ENCODE data around the gene NKD1.
A peak's percentile ranks its signal among the peaks of the same experiment; 100 is the strongest.
"Not testable (repeated sequence)": the region's sequence is repeated elsewhere in the genome, so short reads cannot be mapped to it uniquely, and the experiment has no call there.

Gene NKD1

DNA sequence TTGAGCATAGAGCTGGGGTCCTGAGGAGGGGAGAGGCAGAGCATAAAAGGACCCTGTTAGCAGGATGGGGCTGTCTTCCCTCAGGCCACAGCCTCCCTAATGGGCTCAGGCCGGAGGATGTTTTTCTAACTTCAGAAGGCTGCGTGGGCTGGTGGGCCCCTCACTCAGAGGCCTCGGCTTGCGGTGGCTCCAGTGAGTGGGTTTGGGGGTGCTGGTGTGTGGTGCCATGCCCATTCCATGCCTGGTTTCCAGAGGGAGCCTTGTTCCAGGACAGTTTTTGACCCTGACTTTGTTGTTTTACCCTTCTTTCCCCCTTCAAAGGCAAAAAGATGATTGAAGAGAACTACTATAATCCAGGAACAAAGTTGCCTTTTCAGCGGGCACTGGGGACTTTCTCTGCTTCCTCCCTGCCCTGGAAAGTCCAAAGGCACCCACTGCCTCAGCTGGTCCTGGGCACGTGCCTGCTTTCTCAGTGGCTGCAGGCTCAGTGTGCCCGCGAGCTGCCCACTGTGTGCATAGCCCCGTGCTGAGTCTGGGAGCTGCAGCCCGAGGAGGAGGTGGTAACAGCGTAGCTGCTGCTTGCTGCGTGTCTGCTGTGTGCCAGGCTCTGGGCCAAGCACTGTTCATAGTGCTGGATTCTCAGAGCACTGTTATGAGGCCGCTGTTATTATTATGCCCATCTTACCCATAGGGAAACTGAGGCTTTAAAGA is 11.8 kb downstream of the NKD1 start:
- no peak for DNase-seq

DNA sequence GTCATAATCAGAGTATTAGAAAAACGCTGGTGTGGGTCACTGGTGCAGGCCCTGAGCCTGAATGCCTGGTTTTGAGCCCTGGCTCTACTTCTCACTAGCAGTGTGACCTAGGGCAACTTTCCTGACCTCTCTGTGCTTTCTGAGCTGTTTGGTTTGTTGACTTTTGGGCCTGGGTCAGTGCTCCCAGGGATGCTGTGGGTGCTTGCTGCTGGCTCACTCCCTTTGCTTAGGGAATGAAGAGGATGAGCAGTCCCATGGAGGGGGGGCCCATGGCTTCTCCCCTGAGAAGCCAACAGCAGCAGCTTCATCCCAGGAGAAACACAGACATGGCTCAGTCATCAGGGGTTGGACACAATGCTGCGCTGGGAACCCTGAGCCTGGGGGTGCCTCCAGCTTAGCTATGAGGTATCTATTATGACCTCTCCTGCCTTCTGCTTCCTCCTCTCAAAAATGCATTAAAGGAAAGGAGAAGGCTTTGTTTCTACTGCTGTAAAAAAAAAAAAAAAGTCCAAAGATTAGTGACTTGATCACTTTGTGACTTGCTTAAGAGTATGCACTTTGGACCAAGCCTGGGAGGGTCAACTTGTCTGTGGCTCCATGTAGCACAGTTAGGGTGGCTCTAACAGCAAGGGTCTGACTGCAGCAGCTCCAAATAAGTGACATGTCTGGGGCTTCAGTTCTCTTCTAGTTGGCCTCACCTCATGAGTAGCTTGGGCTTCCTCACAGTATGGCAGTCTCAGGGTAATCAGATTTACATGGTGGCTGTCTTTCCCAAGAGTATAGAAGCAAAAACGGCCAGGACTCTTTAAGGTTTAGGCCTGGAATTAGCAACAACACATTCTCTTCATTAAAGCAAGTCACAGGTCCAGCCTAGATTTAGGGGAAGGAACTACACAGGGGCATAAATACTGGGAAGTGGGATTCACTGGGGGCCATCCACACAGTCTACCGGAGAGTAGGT is 13.0 kb downstream of the NKD1 start:
- no peak for DNase-seq

DNA sequence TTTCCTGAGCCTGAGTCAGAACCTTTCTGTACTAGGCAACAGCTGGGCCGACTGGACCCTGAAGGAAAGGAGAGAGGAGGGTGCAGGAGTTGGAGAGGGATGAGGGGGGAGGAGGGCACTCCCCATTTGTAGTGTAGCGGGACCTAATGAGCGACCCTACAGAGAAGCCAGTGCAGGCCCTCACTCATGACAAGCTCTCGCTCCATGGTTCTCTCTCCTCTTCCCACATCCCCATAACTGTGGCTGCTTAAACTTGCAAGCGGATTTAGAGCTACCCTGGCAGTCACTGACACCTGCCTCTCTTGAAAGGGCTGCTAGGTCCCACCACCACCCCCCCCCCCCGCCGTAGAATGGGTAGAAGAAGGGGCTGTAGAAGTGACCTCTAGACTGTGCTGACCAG is 14.5 kb downstream of the NKD1 start:
- no peak for DNase-seq

DNA sequence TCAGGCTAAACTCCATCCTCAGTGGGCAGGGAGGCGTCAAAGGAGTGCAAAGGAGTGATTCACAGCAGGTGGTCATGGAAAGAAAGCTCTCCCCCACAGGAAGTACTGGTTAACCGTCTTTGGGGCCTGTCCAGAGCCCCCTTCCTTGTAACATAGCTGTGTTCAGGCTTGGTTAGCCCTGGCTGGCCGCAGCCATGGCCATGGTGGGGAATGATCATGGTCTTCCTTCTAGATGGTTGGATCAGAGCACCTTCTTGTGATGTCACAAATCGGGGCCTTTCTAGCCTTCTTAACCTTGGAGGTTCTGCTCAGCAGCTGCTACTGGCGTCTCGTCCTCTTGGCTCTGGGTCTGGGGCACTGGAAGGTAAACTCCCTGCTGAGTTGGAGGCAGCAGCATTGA is 15.8 kb downstream of the NKD1 start:
- no peak for DNase-seq

DNA sequence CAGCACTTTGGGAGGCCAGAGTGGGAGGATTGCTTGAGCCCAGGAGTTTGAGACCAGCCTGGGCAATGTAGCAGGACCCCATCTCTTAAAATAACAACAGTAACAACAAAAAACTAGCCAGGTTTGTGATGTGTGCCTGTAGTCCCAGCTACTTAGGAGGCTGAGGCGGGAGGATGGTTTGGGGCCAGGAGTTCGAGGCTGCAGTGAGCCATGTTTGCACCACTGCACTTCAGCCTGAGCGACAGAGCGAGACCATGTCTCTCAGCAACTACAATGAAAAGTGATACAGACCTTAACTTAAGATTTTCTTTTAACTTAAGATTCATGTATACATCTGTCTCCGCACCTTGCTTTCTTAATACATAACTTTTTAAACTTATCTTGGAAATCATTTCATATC is 17.2 kb downstream of the NKD1 start:
- no peak for DNase-seq

DNA sequence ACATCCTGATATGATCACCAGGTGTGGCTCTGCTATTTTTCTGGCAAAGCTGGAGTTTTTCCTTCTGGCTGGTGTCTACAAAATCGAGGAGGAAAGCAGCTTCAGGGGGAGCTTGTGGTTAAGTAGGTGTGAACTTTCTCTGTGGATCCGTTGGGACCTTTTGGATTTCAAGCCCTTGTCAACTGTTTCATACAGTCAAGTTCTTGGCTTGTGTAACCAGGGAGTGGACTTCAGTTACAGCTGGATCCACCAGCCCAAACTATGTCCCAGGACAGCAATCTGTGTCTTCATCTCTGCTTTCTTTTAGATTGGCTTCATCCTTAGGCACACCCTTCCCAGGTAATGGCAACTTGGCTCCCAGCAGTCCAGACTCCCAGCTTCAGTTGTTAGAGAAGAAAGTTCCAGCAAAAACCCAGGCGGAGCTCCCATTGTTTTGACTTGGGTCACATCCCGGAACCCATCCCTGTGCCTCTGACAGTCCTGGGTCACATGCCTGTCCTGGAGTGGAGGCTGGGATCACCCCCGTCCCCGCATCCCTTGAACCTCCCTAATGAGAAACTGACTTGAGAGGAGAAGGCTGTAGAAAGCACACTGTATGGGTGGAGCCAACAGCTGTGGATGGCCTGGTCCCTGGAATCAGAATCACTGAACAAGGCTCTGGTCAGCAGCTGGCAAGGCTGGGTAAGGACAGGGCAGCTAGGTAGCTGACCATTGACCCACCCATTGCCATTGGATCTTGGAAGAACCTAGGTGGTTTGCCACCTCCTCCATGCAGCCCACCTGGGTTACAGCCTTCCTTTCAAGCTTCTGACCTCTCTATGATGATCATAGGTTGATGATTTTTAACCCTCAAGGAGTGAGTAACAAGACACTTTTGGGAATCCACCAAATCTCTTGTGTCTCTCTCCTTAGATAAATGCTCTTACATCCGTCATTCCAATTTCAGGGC is 18.1 kb downstream of the NKD1 start:
- DNase-seq, result no peak

DNA sequence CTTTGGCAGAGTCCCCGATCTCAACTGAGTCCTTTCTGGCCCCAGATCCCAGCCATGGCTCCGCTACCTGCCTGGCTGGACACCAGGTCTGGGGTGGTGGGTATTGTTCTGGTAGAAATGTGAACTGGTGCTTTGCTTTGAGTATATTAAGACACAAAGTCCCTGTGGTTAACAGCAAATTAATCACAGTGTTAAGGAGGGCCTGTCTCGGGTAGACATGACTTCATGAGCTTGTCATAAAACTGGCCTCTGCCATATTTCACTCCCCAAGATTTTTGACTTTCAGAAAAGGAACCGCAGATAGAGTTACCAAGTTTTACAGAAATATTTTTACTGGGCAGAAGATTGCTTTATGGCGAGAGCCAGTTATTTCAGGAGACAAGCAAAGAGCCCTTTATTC is 19.5 kb downstream of the NKD1 start:
- no peak for DNase-seq

DNA sequence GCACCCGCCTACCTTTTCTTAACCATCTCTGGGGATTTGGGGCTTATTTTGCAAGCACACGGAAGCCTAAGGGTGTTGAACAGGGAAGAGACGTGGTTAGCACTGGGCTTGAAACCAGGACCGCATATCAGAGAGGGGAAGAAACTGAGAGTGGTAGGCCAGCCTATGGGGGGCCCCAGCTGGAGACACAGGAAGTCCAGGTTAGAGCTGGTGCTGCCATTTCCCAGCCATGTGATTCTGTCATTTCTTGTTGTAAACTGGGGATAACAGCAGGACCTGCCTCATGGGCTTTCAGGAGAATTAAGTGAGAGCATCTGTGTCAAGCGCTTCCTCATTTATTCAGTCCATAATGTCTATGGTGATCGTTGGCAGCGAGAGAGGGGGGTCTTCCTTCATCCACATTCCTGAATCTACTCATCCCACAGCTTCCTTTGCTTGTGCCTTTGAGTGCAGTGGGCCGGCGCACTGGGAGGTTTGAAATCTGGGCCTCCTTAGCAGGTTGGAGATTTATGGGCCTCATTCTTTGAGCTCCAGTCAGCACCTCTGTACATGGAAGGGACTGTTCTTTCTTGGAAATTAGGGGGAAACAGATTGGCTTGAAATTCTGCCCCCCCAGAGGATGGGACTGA is 20.1 kb downstream of the NKD1 start:
- no peak for DNase-seq

DNA sequence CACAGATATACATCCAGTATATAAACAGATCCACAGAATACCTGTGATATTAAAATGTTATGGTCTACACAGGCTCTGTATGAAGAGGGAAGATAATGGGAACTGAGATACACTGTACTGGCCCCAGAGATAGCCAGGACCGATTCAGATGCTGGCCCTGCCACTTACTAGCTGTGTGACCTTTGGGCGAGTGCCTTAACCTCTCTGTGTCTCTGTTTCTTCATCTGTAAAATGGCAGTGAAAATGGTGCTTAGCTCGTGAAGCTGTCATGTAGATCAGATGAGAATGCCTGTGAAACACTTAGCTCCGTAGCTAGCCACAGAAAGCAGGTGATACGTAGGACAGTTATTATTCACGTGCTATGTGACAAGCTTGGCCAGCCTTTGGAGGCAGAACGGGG is 22.2 kb downstream of the NKD1 start:
- no peak for DNase-seq

DNA sequence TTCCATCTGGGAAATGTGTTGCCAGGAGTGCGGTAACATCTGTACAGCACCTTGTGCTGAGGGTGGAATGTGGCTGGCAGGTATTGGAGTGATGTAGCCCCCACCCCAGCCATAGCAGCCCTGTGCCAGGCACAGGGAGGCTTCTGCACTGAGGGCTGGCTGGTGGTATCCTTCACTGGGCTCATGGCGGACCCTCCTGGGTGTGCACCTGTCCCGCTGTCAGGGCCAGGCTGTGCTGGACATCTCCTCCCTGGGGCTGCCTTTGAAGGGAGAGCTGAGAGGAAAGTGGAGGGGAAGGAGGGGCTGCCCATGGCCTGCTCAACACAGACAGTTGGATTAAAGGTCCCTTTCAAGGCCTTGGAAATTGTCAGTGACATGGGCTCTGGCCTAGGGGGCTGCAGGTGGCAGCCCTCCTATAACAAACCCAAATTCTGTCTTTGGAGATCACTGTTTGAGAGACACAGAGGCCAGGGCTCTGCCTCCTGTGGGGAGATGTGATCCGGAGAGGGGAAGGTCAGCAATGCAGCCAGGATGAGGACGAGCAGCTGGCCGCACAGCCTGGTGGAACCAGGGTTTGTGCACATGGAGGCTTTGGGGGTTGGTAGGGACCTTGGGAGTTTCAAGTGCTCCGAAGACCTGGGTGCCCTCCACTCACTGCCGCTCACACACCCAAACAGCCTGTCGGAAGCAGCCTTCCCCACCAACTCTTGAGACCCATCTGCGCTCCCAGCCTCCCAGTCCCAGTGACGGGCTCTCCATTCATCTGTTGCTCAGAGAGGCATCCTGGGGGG is 22.8 kb downstream of the NKD1 start:
- DNase-seq, result no peak

DNA sequence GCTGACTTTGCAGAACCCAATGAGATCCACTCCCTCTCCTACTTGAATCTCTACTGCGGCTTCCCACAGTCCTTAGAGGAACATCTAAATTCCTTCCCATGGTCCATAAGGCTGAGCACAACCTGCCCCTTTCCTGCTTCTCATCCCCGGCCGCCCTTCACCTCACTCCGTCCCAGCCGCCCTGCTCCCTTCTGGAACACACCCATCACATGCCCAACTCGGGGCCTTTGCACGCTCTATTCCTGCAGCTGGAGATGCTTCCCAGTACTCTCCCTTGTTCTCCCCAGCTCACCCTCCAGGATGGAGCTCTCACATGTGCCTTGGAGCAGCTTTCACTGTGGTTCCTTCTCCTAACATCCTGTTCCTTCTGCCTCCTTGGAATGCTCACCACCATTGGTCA is 23.6 kb downstream of the NKD1 start:
- no peak for DNase-seq

DNA sequence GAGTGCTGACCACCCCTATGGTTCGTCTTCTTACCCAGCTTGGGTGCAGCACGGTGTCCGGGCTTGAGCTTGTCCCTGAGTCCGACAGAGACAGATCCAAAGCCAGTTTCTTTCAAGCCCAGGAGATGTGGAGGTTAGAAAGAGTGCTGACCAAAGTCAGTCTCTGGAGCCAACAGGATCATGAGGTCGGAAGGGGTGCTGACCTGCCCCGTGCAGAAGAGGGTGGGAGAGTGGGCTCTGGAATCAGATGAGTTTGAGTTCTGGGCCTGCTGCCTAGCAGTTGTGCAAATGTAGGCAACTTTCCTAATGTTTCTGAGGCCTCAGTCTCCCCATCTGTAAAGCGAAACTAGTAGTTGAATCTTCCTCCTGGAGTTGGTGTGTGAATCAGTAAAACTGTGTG is 24.5 kb downstream of the NKD1 start:
- DNase-seq, result no peak

DNA sequence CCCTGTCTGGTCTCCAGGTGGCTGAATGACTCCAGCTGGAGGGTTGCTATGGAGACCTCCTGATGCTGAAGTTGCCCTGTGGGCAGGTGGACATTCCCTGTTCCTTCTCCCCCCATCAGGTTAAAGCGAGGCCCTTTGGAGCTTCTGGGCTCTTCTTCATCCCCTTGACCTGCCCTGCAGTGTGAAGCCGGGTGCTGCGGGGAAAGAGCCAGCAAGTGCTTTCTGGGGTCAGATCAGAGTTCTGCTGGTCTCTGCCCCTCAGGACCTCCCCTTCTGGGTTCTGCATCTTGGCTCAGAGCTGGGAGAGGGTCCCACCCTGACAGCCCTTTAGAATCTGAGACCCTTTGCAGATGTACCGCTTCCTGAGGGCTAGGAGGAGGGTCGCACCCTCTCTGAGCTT is 25.1 kb downstream of the NKD1 start:
- DNase-seq, result no peak

DNA sequence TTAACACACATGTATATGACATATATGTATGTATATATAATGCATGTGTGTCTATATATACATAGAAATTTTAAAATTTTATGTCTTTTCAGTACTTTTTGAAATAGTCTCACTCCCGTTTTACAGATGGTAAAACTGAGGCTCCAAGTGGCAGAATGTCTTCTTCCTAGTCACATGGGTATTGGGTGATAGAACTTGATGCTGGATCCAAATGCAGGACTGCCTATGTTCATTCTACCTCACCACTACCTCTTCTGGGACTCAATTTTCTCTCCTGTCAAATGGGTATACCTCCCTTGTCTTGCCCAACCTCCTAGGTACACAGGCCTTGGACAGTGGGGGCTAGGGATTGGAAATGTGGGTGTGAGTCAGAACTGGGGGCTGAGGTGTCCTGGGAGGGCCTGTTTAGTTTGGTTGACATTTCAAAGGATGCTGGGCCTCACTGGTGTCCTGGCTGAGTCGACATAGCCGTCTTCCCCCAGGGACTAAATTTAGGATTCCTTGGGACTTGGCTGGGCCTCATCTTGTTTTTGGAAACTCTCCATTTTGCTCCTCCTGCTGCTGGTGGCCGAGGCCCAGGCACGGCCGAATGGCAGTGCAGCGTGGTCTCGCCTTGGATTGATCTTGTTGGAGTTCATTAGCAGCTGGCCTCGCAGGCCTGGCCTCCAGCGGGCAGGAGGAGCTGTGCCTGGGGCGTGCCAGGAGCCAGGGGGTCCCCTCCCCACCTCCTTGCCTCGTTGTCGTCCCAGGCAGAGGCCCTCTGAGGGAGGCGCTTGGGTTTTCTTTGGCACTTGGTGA is 25.9 kb downstream of the NKD1 start:
- DNase-seq, result no peak

DNA sequence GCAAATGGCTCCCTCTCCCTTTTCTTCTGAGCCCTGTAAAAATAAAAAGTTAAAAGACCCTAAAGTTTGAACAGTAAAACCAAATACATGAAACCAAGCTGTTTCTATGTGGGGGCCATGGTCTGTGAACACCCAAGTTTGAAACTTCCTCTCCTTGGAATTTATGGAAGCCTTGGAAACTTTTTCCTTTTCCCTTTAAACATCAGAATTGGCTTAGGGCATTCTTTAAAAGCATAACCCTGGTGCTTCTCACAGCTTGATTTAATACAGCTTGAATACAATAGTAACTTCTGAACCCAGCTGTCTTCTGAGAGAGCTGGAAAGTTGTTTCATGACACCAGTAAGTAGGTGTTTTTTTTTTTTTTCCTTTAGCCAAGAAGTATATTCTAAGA is 26.5 kb downstream of the NKD1 start:
- no peak for DNase-seq

DNA sequence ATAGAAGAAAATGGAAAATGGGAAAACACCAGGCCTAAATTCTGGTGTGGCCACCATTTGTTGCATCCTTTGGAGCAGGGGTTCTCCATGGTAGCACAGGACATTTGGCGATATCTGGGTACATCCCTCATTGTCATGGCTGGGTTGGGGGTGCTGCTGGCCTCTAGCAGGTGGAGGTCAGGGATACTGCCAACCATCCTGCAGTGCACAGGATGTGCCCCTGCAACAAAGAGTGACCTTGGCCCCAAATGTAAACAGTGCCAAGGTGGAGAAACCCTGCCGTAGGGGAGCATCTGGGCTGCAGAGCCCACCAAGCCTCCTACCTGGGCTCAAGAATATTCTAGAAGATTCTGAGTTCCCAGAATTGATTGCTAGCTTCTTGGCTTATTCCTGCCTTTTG is 27.5 kb downstream of the NKD1 start:
- no peak for DNase-seq

DNA sequence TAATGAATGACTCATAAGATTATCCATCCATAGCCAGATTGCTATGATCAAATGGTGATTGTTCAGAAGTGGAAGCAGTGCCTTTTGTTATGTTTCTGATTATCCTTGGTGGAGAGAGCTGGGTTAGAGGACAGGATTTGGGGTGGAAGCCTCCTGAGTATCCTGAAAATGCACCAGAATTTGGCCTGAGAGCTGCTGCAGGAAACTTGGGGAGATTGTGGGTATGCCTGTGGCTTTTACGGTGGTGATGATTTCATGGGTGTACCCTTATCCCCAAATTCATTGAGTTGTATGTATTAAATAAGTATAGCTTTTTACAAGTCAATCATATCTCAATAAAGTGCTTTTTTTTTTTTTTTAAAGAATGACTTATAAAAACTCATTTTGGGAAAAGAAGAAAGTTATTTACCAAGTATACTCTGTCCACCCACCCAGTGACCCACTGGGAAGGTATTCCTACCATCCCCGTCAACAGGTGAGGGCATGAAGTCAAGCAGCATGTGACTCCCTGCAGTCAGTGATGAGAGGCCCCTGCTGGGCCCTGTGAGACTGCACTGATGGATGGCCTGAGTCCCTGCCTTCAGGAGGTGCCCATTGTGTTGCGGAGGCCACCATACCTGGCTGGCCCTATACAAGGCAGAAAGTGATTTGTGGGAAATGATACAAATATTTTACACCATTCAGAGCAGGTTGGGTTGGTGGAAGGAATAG is 28.4 kb downstream of the NKD1 start:
- no peak for DNase-seq

DNA sequence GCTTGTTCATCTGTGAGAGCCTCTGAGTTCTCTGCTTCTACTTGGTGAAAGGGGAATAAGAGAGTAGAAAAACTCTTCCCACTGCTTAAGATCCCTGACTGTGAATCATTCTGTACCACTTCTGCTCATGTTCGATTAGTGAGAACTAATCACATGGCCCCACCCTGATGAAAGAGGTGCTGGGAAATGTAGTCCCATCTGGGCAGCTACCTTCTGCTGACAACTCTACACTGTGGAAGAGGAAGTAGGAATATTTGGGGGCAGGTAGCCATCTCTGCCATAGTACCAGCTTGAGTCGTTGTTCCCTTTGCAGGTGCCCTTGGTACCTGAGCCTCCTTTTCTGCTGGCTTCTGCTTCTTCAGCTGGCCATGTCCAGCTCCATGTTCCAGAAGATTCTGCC is 29.9 kb downstream of the NKD1 start:
- peak; percentile 76 for DNase-seq

DNA sequence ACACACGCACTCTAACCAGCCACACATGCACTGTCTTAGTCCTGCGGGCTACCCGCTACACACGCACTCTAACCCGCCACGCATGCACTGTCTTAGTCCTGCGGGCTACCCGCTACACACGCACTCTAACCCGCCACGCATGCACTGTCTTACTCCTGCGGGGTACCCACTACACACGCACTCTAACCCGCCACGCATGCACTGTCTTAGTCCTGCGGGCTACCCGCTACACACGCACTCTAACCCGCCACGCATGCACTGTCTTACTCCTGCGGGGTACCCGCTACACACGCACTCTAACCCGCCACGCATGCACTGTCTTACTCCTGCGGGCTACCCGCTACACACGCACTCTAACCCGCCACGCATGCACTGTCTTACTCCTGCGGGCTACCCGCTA is 31.2 kb downstream of the NKD1 start:
- not testable (repeated sequence) for DNase-seq

DNA sequence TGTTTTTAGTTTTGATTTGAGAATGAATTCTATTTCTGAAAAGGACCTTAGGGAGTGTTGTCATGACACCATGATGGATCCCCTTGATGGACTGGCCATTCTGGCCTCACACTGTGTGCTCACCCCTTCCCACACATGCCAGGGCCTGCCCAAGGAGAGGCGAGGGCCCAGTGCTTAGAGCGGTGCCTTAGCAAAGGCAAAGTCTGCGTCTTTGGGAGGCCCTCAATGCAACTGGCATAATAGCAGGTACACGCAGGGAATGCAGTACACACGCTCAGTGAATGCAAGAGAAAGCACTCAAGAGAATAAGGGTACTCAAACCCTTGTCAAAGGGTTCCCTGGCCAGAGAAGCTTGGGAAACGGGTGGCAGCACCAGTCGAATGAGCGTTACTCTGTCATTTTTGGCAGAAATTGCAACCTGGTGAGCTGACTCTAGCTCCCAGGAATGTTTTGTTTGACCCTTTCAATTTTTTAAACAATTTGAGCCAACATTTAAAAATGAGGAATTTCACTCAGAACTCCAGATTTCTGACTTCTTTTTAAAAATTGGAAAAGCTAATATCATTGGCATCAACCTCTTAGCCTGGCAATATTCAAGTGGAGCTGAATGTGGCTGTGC is 32.1 kb downstream of the NKD1 start:
- no peak for DNase-seq
